HG03520 (cell line): ENCODE measurements around the gene MTHFD1L.
A peak's percentile ranks its signal among the peaks of the same experiment; 100 is the strongest.
"Not testable (repeated sequence)": the region's sequence is repeated elsewhere in the genome, so short reads cannot be mapped to it uniquely, and the experiment has no call there.

Source experiments
- ATAC-seq: cut with Tn5 transposase; IDR thresholded peaks from one replicate; pipeline ENCODE4 v1.9.1; 2021; ENCODE audit warnings: mild to moderate bottlenecking, moderate library complexity; ENCODE audit not compliant: unreplicated experiment

MTHFD1L gene

DNA sequence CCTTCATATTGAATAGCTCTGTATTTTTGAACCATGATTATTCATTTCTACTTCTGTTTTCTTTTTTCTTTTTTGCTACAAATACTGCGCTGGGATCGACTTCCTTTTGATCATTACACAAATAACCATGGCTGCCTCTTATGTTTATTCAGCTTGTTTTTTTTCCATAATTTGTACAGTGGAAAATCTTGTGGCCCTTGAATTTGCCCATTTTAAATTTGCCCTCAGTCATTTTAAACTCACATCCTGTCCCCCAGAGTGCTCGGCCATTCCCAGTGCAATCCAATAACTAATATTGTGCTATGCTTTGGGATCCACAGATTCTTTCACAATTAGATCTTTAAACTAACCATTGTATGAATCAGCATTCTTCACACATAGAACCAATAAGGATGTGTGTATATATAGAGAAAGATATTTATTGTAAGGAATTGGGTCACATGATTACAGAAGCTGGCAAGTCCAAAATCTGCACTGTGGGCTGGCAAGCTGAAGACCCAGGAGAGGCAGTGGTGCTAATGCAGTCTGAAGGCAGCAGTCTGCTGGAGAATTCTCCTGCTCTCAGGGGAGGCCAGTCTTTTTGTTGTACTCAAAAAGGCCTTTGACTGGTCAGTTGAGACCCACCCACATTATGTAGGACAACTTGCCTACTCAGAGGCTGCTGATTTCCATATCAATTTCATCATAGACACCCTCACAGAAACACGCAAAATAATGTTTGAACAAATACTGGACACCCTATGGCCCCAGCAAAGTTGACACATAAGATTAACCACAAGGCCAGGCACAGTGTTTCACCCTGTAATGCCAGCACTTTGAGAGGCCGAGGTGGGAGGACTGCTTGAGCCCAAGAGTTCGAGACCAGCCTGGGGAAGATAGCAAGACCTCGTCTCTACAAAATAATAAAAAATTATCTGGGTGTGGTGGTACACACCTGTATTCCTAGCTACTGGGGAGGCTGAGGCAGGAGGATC, 147.1 kb downstream of the MTHFD1L start:
- no peak for ATAC-seq

DNA sequence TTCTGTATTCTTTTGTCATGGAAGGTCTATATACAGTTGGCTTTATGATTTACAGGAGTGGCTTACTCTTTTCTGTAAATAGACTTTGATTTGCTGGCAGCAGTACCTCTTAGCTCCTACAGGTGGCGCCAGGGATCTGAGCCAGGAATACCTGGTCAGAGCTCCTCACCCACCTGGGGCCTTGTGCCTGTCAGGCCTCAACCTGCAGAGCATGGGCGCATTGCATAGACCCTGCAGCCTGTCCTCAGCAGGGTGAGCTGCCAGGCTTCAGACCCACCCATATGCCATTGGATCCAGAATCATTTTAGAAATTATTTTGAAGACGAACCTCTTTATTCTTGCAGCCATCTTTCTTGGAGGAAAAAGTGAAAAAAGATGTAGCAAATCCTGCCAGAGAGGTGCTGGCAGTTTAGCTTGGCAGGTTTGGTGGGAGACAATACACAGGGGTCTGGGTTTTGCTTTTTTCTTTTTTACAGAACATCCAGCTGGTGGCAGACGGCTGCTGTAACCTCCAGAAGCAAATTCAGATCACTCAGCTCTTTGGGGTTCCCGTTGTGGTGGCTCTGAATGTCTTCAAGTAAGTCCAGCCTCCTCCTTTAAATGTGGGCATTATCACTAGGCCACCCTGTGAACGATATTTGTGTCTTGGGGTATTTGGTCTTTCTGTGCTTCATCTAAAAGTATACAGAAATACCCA, 149.1 kb downstream of the MTHFD1L start:
- peak; percentile 77 for ATAC-seq

DNA sequence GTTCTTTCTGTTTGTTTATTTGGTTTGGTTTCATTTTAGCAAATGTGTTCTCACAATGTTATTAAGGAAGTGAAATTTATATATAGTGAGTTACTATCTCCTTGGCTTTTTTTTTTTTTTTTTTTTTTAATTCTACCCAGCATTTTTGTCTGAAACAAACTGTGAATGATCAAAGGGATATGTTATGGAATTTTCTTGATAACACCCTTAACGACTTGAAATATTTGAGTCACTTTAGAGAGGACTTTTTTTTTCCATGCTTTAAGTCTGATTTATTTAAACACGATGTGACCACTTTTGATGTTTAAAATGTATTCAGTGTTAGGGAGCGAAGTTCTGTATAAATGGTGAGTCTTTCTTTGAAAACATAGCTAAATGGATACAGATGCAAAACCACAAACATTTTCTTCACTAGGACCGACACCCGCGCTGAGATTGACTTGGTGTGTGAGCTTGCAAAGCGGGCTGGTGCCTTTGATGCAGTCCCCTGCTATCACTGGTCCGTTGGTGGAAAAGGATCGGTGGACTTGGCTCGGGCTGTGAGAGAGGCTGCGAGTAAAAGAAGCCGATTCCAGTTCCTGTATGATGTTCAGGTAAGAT, 149.7 kb downstream of the MTHFD1L start:
- ATAC-seq: no peak

DNA sequence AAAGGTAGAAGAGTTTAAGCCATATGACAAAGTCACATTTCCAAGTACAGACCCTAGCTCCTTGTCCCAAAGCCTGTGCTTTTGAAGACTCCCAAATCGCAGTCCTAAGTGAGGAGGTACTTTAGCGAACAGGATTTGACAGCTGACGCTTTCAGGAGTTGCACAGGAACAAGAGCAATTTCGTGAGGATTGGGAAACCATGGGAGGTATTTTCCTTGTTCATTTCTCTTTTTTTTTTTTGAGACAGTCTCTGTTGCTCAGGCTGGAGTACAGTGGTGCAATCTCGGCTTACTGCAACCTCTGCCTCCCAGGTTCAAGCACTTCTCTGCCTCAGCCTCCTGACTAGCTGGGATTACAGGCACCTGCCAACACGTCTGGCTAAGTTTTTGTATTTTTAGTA, 150.6 kb downstream of the MTHFD1L start:
- no peak for ATAC-seq

DNA sequence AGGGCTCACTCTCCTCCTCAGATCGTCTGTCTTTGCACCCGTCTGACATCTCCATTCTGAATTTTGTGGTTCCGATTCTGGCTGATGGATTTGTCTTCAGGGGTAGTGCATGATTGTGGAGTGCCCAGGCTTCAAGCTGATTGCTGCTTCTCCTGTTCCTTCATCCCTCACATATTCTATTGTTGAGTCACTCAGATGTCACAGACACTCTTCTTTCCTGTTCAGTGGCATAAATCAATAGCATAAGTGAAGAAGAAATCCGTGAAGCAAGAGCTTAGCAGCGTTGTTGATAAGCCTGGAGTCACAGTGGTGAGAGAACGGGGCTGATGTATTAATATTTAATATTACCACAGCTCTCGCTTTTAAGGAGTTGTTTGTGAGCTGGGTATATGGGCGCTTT, 152.5 kb downstream of the MTHFD1L start:
- no peak for ATAC-seq

DNA sequence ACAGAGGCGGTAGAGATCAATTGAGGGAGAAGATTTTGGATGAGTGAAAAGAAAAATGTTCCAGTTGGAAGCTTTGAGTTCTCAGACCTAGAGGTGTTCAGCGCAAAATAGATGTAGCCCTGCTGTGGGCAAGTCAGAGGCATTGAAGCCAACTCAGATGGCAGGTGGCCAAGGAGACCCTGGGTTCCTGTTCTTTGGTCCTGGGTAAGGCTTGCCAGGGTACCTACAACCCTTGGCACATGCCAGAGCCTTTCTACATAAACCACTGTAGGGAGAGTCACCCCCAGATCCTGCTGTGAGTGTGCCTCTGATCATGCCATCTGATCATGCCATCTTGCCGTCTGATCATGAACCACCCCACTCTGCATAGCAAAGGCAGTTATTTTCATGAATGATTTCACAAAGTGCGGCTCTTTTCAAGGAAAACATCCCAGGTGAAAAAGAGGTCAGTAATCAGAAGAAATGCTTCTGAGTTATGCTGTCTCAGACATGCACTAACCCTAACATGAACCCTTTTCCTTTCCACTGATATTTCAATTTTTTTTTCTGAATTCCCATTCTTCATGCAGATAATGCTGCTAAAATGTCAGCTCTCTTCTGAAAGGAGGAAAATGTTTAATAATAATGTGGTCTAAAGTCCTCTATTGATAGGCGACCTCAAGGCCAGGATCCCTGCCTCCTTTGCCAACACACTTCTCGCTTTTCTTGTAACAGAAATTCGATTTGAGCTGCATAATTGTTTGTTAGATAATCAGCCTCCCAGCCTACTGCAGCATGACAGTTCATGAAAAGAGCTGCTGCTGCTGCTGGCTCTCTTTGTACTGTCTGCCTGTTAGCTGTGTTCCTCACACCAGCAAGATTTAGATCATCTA, 153.6 kb downstream of the MTHFD1L start:
- no peak for ATAC-seq

DNA sequence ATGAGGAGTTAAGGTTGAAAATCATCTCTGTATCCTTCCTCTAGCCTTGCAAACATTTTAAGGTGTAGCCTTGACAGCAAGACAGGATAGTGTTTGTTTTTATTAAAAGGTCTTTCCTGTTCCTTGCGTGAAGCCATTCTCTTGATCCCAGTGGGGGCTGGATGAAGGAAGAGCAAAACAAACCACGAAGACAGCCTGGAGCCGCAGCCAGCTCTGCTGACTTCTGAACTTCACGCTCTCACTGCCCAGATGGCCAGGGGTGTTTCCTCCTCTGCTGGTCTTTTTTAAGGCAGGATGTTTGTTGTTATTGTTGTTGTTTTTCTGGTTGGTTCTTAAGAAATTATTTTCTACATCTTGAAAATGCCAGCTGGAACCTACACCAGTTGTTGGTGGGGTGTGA, 156.4 kb downstream of the MTHFD1L start:
- no peak for ATAC-seq

DNA sequence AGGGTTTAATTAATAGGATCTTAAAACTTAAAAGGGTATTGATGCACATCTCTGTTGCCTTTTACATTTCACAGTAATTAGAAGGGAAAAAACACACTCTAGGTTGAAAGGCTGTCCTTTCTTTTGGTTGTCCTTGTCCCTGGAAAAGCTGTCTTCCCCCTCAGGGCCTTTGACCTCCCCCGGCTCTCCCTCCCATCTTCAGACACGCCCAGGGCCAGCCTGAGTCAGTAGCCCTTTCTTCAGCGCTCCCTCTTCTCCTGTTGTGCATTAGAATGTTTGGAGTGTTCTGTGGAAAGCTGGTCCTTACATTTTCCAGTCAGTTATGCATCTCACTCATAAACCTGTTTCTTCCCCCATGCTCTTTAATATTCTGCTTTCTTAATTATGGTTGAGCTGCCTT, 157.0 kb downstream of the MTHFD1L start:
- ATAC-seq: no peak

DNA sequence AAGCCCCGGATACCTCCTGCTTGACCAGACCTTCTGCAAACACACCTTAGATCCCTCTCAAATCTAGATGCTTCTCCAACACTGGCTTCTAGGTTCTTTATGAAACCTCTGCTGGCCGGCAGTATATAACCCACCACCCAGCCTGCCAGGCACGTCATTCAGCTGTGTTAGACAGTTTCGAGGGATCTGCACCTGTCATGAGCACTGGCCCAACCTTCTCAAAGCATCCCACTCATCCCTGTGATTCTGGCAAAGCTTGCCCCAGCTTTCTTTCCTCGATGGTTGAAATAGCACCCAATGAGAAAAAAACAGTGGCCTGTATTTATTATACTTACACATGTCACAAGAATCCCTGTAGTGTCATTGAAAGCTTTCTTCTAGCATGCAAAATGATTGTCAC, 157.8 kb downstream of the MTHFD1L start:
- no peak for ATAC-seq

DNA sequence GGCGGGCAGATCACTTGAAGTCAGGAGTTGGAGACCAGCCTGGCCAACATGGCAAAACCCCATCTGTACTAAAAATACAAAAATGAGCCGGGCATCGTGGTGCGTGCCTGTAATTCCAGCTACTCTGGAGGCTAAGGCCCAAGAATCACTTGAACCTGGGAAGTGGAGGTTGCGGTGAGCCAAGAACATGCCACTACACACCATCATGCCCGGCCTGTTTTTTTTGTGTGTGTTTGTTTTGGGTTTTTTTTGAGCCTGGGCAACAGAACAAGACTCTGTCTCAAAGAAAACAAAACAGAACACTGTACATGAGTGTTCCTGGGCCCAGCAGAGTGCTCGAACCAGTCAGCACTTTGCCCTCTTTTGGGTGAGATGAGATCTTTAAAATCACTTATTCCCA, 159.1 kb downstream of the MTHFD1L start:
- ATAC-seq: no peak

DNA sequence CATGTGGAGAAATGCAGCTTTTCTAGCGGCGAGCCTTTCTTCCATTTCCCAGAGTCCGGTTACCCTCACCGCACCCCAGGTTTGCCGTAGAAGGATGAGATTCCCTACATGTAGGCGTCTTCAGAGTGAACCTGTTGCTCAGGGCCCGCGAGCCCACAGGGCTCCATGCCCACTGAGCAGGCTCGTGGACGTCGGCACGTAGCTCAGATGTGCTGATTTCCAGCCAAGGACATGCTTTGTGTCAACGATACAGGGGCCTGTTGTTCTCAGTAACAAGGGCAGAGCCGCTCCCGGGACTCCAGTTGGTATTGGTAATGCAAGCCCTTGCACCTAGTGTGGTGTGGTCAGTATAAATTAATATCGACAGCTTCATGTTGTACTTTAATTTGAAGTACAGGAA, 159.6 kb downstream of the MTHFD1L start:
- no peak for ATAC-seq

DNA sequence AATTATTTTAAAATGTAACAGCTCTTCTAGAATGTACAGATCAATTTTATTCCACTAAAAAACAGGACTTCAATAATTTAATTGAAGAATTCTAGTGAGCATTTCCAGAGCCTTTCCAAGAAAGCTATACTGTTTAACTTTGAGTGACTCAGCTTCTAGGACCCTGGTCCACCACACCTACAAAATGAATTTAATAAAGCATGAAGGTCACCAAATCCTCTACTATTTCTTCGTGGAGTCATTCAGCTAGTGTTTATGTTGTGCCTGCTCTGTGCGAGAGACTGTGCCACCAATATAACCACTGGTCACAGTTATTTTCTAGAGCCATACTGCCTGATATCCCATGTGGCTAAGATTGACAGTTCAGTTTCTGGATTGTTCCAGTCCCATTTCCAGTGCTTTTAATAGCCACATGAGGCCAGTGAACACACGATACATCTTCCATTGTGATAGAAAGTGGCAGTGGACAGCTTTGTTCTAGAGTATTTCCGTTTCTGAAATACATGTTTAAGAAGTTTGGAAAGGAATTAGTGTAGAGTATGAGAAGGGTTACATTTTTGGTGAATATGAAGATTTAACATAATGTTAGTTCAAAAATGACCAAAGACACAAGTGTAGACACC, 160.7 kb downstream of the MTHFD1L start:
- ATAC-seq: no peak

DNA sequence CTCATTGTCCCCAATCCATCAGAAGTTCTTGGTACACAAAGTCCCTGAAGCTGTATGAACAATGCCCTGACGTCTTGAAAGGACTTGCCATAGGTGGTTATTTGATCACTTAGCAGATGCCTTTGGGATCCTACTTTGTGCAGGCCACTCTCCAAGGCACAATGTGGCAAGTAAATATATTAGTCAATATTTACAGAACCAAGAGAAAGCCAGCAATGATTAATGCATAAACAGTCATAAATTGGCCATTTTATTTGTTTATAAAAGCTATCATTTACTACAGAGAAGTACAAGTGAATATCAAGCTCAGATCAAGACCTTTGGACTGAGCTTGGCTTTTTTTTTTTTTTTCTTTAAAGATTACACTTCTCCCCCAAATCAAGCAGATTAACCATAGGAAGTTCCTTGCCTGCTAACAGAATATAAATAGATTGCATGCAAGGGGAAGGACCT, 161.8 kb downstream of the MTHFD1L start:
- no peak for ATAC-seq

DNA sequence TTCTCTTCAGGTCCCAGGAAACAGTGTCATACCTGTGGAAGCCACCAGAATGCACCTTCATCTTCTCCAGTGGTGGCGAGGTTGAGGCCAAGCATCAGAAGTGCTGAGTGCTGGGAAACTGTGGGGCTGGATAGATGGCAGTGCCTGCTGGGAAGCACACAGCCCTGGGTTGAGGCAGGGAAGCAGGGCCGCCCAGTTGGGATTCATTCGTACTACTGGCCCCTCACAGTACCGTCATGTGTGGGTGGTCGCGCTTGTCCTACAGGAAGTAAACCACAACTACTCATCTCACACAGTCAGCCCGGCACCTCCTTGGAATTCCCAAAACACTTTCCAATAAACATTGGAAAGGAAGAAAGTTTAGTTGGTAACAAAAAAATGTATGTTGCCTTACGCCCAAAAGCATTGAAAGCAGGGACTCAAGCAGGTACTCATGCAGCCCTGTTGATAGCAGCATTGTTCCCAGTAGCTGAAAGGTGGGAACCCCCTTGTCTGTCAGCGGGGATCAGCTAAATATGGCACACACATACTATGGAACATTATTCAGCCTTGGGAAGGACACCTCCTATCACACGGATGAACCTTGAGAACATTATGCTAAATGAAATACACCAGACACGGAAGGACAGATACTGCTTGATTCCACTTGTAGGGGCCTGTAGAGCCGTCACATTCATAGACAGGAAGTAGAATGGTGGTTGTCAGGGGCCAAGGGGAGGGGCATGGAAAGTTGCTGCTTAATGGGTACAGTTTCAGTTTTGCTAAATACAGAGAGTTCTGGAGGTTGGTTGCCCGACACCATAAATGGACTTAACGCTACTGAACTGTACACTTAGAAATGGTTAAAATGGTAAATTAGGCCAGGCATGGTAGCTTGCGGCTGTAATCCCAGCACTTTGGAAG, 162.7 kb downstream of the MTHFD1L start:
- no peak for ATAC-seq

DNA sequence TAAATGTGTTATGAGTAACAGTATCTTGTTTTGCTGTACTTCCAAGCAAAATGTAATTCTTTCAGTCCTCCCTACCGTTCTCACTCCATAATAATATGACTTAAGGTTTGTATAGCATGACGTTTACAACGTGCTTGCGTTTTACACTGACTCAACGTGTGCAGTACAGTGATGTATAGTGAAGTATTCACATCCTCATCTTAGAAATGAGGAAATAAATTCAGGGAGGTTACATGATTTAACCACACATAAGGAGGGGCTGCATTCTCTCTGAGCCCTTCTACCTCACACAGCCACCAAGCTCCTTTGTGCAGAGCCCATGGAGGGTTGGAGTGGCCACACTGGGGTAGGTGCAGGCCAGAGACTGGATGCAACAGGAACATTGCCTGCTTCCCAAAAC, 164.5 kb downstream of the MTHFD1L start:
- no peak for ATAC-seq

DNA sequence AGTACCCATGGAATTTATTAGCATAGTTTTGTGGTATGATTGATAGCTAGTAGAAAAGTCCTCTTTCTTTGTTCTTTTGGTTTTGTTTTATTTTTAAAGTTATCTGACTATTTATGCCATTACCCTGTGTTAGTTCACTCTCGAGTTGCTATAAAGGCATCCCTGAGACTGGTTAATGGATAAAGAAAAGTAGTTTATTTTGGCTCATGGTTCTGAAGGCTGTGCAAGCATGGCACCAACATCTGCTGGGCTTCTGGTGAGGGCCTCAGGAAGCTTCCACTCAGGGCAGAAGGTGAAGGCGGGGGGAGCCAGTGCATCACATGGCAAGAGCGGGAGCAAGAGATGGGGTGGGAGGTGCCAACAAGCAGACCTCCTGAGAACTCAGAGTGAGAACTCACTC, 166.5 kb downstream of the MTHFD1L start:
- ATAC-seq: no peak

DNA sequence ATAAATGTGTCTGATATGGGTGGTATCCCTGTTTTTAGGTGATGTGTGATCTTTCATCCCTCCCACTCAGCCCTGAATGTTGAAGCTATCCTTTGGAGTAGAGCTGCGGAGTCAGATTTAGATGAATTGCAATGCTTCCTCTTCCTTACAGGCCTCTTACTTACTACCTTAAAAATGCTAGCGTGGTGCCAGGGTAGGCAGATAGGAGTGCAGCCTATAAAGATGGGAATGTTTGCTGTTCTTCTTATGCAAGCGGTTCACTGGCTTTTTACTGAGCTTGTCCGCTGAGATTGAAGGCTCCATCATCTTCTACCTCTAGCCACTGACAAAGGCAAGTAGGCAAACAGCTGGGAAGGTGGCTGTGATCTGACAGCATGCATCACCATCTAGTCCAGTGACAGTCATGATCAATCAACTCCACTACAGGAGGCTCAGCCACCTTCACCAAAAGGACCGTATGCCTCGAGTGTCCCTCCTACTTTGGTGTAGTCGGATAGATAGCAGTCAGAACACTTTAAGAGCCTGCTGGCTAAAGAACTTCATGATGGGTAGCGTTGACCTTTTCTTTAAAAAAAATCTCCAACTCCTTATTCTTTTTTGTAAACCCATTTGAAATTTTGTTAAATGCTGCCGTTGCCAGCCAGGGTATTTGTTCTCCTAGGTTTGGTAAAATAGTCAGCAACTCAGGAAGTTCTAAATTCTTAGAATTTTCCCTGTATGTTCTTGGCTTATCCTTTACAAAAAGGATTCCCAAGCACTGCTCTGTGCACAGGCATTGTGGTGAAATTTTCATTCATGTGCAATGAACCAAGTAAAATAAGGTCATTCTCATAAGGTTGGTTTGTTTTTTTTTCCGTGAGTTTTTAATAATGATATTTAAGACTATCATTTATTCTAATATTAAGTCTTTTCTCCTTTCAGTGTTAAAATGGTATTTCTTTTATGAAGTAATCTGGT, 169.6 kb downstream of the MTHFD1L start:
- no peak for ATAC-seq

DNA sequence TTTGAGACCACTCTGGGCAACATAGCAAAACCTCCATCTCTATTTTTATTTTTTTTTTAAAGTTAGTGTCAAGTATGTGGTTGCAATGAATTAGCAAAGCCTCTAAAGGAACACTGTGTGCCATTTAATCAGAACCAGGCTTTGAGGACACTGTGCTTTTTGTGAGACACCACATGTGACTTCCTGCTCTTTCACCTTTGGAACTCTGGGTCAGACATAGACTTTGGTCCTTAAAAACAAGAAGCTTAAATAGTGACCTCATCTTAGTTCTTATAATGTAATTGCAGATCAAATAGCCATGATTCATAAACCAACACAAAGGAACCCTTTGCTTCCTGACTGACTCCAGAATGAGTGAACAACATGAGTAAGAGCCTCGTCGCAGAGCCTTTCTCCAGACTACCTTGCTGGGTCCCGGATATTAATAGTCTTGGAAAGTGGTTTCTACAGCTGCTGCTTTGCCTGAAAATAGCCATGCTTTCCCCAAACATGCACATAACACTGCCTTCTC, 170.8 kb downstream of the MTHFD1L start:
- ATAC-seq: not testable (repeated sequence)
